ENCODE data around the gene RGS18.
"Not testable (repeated sequence)": the region's sequence is repeated elsewhere in the genome, so short reads cannot be mapped to it uniquely, and the experiment has no call there.

RGS18 gene

GRCh38 chr1:192158181-192158580 lies at the start of gene RGS18:
Gene RGS18 (plus strand): TSS chr1:192158462. CDS start chr1:192158638, 176 bp downstream.
- DNase-seq, result peak; percentile 98

- no peak for DNase-seq
These were observed 48.7 kb upstream of the RGS18 start for GRCh38 chr1:192109576-192109975.

GRCh38 chr1:192115000-192115399 lies 43.3 kb upstream of the RGS18 start:
- no peak for DNase-seq

GRCh38 chr1:192118881-192119405 lies 39.3 kb upstream of the RGS18 start:
- no peak for DNase-seq

GRCh38 chr1:192119701-192120100 lies 38.6 kb upstream of the RGS18 start:
- no peak for DNase-seq

- DNase-seq, result no peak
These were observed 35.6 kb upstream of the RGS18 start for GRCh38 chr1:192122668-192123067.

- DNase-seq, result no peak
These were observed 35.0 kb upstream of the RGS18 start for GRCh38 chr1:192123212-192123611.

- no peak for DNase-seq
These were observed 32.1 kb upstream of the RGS18 start for GRCh38 chr1:192126030-192126619.

- DNase-seq, result no peak
These were observed 28.1 kb upstream of the RGS18 start for GRCh38 chr1:192130175-192130574.

- not testable (repeated sequence) for DNase-seq
These were observed 27.4 kb upstream of the RGS18 start for GRCh38 chr1:192130865-192131264.

- DNase-seq, result no peak
These were observed 26.3 kb upstream of the RGS18 start for GRCh38 chr1:192131914-192132313.

GRCh38 chr1:192133350-192133926 lies 24.8 kb upstream of the RGS18 start:
- no peak for DNase-seq

- no peak for DNase-seq
These were observed 17.9 kb upstream of the RGS18 start for GRCh38 chr1:192140382-192140781.

- no peak for DNase-seq
These were observed 11.0 kb upstream of the RGS18 start for GRCh38 chr1:192147221-192147620.

- DNase-seq, result no peak
These were observed 10.6 kb upstream of the RGS18 start for GRCh38 chr1:192147696-192148095.

- DNase-seq, result no peak
These were observed 7.1 kb upstream of the RGS18 start for GRCh38 chr1:192151176-192151575.

GRCh38 chr1:192153276-192153675 lies 5.0 kb upstream of the RGS18 start:
- no peak for DNase-seq

GRCh38 chr1:192157067-192157466 lies 1.2 kb upstream of the RGS18 start:
- DNase-seq, result no peak

- peak; percentile 22 for DNase-seq
These were observed 752 bp downstream of the RGS18 start for GRCh38 chr1:192159014-192159413.

- DNase-seq, result peak; percentile 81
These were observed 1.5 kb downstream of the RGS18 start for GRCh38 chr1:192159781-192160180.

GRCh38 chr1:192160196-192160595 lies 1.9 kb downstream of the RGS18 start:
- DNase-seq, result no peak

GRCh38 chr1:192161976-192162375 lies 3.7 kb downstream of the RGS18 start:
- no peak for DNase-seq

- DNase-seq, result no peak
These were observed 4.1 kb downstream of the RGS18 start for GRCh38 chr1:192162376-192162775.

- DNase-seq, result not testable (repeated sequence)
These were observed 6.7 kb downstream of the RGS18 start for GRCh38 chr1:192165002-192165401.

- DNase-seq, result no peak
These were observed 8.7 kb downstream of the RGS18 start for GRCh38 chr1:192167011-192167410.
